ENCODE results near the gene CAMK1D.

- TF ChIP-seq CTCF (IDR thresholded peaks at IDR 0.05 in 4 of 5, conservative IDR thresholded peaks at IDR 0.05 in 1 of 5) = no peak
- no peak for TF ChIP-seq POLR2A (IDR thresholded peaks at IDR 0.05)
Observed at GRCh38 chr10:12636571-12636970, 287.2 kb downstream of the CAMK1D start.

Measured in gastrocnemius medialis (tissue), 4 donors.